IPS-20b (cell line): ENCODE data around the gene RNU5B-1.
"Not testable (repeated sequence)": the region's sequence is repeated elsewhere in the genome, so short reads cannot be mapped to it uniquely, and the experiment has no call there.

Experiments
- H3K27ac ChIP-seq: one replicate; pipeline ENCODE4 v1.5.1; 2013; ENCODE audit warnings: low read length
- H3K27me3 ChIP-seq: 2 replicates; pipeline ENCODE4 v1.6.1; 2013; ENCODE audit warnings: mild to moderate bottlenecking, low read length, inconsistent platforms; ENCODE audit not compliant: insufficient read depth
- H3K36me3 ChIP-seq: 2 replicates; pipeline ENCODE4 v1.6.1; 2013; ENCODE audit warnings: low read depth, mild to moderate bottlenecking, inconsistent platforms, low read length, moderate library complexity; ENCODE audit not compliant: insufficient read depth
- H3K4me1 ChIP-seq: 2 replicates; pipeline ENCODE4 v1.6.1; 2013; ENCODE audit warnings: mild to moderate bottlenecking, control low read depth, inconsistent platforms, low read length, moderate library complexity; ENCODE audit not compliant: insufficient read depth
- H3K4me3 ChIP-seq: 2 replicates; pipeline ENCODE4 v1.5.1; 2013; ENCODE audit warnings: mild to moderate bottlenecking, low read length, inconsistent platforms
- H3K9ac ChIP-seq: 2 replicates; pipeline ENCODE4 v1.6.1; 2013; ENCODE audit warnings: low read depth, mild to moderate bottlenecking, inconsistent platforms, low read length, moderate library complexity
- H3K9me3 ChIP-seq: 2 replicates; pipeline ENCODE4 v1.6.1; 2013; ENCODE audit warnings: mild to moderate bottlenecking, low read depth, low read length, inconsistent platforms; ENCODE audit not compliant: insufficient read depth

RNU5B-1 gene

DNA sequence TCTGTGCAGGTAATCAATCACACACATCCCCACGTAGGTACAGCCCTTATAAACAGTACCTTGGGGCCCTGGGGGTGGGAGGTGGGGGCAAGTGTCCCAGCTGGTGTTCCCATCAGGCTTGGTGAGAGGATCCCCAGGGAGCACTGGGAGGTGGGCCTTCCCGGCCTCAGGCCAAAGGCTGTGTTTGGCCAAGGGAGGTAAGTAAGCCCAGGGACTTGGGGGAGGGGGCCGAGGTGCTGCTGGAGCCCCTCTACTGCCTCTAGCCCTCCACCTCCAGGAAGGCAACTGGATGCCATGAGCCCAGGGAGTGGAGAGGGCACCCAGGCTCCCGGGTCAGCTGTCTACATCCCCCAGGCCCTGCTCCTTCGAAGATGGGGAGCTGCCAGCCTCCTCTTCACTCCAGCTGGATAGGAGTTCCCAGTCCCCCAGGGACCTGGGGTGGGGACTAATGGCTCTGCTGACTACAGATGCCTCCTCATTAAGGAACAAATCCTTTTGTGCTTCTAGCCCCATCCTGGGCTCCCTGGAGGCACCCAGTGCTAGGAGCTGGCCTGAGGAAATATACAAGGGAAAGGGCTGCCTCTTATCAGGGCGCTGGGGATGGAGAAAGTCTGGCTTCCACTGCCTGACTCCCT lies 33.1 kb downstream of the RNU5B-1 start:
- Histone ChIP-seq H3K4me1 (peaks cover 46% of the 10 kb centered on the region), H3K9ac (no peak overlapping the region), H3K27ac (no peak overlapping the region), H3K9me3 (no peaks in the 10 kb centered on the region), H3K36me3 (no peaks in the 10 kb centered on the region), H3K27me3 (no peaks in the 10 kb centered on the region), H3K4me3 (no peak overlapping the region)

GRCh38 chr15:65338366-65338765 lies 33.9 kb downstream of the RNU5B-1 start:
- H3K36me3 ChIP-seq: no peaks in the 10 kb centered on the region
- no peak overlapping the region for H3K4me3 ChIP-seq
- no peaks in the 10 kb centered on the region for H3K27me3 ChIP-seq
- H3K9me3 ChIP-seq: no peaks in the 10 kb centered on the region
- no peak overlapping the region for H3K27ac ChIP-seq
- H3K9ac ChIP-seq: no peak overlapping the region
- H3K4me1 ChIP-seq: peaks cover 44% of the 10 kb centered on the region

DNA sequence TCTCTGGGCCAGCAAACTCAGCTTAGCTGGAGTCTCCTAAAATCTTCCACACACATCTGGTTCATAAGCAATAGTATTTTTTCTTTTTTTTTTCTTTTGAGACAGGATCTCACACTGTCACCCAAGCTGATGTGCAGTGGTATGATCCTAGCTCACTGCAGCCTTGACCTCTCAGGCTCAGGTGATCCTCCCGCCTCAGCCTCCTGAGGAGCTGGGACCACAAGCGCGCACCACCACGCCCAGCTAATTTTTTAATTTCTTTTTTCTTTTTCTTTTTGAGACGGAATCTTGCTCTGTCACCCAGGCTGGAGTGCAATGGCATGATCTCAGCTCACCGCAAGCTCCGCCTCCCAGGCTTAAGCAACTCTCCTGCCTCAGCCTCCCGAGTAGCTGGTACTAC lies 34.3 kb downstream of the RNU5B-1 start:
- Histone ChIP-seq H3K27ac (no peak overlapping the region), H3K9ac (no peak overlapping the region), H3K27me3 (no peaks in the 10 kb centered on the region), H3K36me3 (no peaks in the 10 kb centered on the region), H3K4me1 (peaks cover 39% of the 10 kb centered on the region), H3K4me3 (no peak overlapping the region), H3K9me3 (no peaks in the 10 kb centered on the region)

DNA sequence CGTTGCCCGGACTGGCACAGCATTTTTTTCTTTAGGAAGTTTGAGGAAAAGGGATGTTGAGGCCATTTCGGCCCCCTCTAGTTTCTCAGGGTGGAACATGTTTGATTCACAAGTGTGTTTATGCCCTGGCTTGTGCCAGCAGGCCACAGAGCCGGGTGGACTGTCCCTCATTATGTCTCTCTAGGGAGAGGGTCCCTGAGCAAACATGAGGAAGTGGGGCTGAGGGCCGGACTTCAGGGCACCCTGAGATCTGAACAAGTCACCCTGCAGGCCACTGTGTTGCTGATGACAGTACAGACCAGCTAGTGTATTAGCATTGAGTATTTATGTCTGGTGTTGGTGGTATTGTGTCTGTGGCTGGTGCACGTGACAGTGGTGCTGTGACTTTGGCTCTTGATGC lies 34.9 kb downstream of the RNU5B-1 start:
- Histone ChIP-seq H3K4me3 (no peak overlapping the region), H3K27ac (no peak overlapping the region), H3K4me1 (peaks cover 34% of the 10 kb centered on the region), H3K27me3 (no peaks in the 10 kb centered on the region), H3K9me3 (no peaks in the 10 kb centered on the region), H3K9ac (no peak overlapping the region), H3K36me3 (no peaks in the 10 kb centered on the region)

GRCh38 chr15:65339920-65340319 lies 35.4 kb downstream of the RNU5B-1 start:
- Histone ChIP-seq H3K9ac (no peak overlapping the region; the same call in 1 of the 2 replicates), H3K27ac (no peak overlapping the region), H3K36me3 (no peaks in the 10 kb centered on the region), H3K9me3 (no peaks in the 10 kb centered on the region), H3K4me3 (no peak overlapping the region), H3K27me3 (no peaks in the 10 kb centered on the region), H3K4me1 (peaks cover 29% of the 10 kb centered on the region)

GRCh38 chr15:65342493-65342892 lies 38.0 kb downstream of the RNU5B-1 start:
- Histone ChIP-seq H3K36me3 (no peaks in the 10 kb centered on the region), H3K4me1 (peaks cover 12% of the 10 kb centered on the region; the same call in 1 of the 2 replicates), H3K27me3 (no peaks in the 10 kb centered on the region), H3K9me3 (no peaks in the 10 kb centered on the region), H3K9ac (no peak overlapping the region), H3K4me3 (no peak overlapping the region), H3K27ac (no peak overlapping the region)

DNA sequence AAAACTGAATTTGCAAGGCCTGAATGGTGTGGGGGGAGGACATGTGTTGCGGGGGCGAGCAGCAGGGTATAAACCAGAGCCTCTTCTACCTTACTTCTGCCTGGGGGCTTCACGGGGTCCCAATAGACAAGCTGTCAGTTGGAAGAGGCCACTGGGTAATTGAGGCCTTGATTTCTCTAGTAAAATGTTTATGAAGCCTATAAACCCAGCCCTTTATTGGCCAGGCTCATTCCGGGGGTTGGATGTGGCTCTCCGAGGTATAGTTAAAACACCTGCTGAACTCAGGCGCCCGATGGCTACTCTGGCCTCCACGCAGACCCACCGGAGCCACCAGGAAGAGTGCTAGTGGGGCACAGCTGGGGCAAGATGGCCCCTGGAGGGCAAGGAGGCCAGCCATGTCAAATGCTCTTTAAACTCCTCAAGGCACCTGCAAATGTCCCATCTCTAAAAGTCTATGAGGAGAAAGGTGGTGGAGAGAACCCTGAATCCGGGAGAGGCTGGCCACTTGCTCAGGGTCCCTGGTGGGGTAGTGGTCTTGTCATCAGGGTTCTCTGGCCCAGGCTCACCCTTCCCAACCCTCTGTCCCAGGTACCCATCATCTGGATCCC lies 39.0 kb downstream of the RNU5B-1 start:
- Histone ChIP-seq H3K27me3 (no peaks in the 10 kb centered on the region), H3K4me3 (no peak overlapping the region), H3K36me3 (no peaks in the 10 kb centered on the region), H3K4me1 (peaks cover 10% of the 10 kb centered on the region; the same call in 1 of the 2 replicates), H3K27ac (no peak overlapping the region), H3K9me3 (no peaks in the 10 kb centered on the region), H3K9ac (no peak overlapping the region)

- no peaks in the 10 kb centered on the region for H3K27me3 ChIP-seq
- no peak overlapping the region for H3K9ac ChIP-seq
- no peak overlapping the region for H3K4me3 ChIP-seq
- H3K27ac ChIP-seq: no peak overlapping the region
- peaks cover 10% of the 10 kb centered on the region; the same call in 1 of the 2 replicates for H3K4me1 ChIP-seq
- H3K9me3 ChIP-seq: no peaks in the 10 kb centered on the region
- no peaks in the 10 kb centered on the region for H3K36me3 ChIP-seq
These were observed 39.9 kb downstream of the RNU5B-1 start for GRCh38 chr15:65344214-65344913.

GRCh38 chr15:65344914-65345275 lies 40.4 kb downstream of the RNU5B-1 start:
- H3K27ac ChIP-seq: no peak overlapping the region
- peaks cover 4% of the 10 kb centered on the region; the same call in 1 of the 2 replicates for H3K4me1 ChIP-seq
- H3K27me3 ChIP-seq: no peaks in the 10 kb centered on the region
- no peak overlapping the region for H3K4me3 ChIP-seq
- no peak overlapping the region for H3K9ac ChIP-seq
- no peaks in the 10 kb centered on the region for H3K9me3 ChIP-seq
- no peaks in the 10 kb centered on the region for H3K36me3 ChIP-seq

- Histone ChIP-seq H3K4me1 (no peaks in the 10 kb centered on the region), H3K9me3 (peaks cover 4% of the 10 kb centered on the region), H3K27ac (no peak overlapping the region), H3K27me3 (no peaks in the 10 kb centered on the region), H3K4me3 (no peak overlapping the region), H3K9ac (no peak overlapping the region), H3K36me3 (no peaks in the 10 kb centered on the region)
These were observed 42.5 kb downstream of the RNU5B-1 start for GRCh38 chr15:65346856-65347598.

GRCh38 chr15:65347756-65348155 lies 43.3 kb downstream of the RNU5B-1 start:
- not testable (repeated sequence) for H3K4me1 ChIP-seq, H3K27ac ChIP-seq, H3K9ac ChIP-seq, H3K27me3 ChIP-seq, H3K9me3 ChIP-seq, H3K4me3 ChIP-seq, H3K36me3 ChIP-seq
